ENCODE results near the gene BPI. TPM values are rescaled to one million over a fixed set of nuclear protein-coding genes. Genes with fewer than 3 reads are reported as not detected.

BPI gene
- total RNA-seq, 2 experiments from 2014 or later: 0.14 TPM; not detected in 1

GRCh38 chr20:38331245-38331644 lies 27.3 kb downstream of the BPI start:
- H3K27me3 ChIP-seq (ENCODE audit: control insufficient read depth in 1 of 2, insufficient read depth in 2 of 2, low read length in 2 of 2): peaks cover 7 to 11% of the 10 kb centered on the region in 2 experiments
- no peak for TF ChIP-seq CTCF (IDR thresholded peaks at IDR 0.05)
- no peaks in the 10 kb centered on the region for H3K9me3 Mint-ChIP-seq
- intact Hi-C loops (cut with DNase I, micrococcal nuclease): no loop called here
- ATAC-seq (ENCODE audit: poor library complexity) (no peak), DNase-seq (no peak)
- CTCF ChIA-PET: no interaction called here
- H3K36me3 Mint-ChIP-seq (ENCODE audit: low read depth): no peaks in the 10 kb centered on the region
- peaks cover 0 to 5% of the 10 kb centered on the region in 2 experiments for H3K9me3 ChIP-seq (ENCODE audit: control insufficient read depth in 1 of 2, insufficient read depth in 1 of 2, low read length in 2 of 2)
- POLR2A ChIA-PET: no interaction called here
- no peak overlapping the region for H3K27ac ChIP-seq (ENCODE audit: low read depth in 1 of 2, low read length in 2 of 2)
- no peaks in the 10 kb centered on the region for H3K4me1 Mint-ChIP-seq (ENCODE audit: low read depth)
- H3K4me1 ChIP-seq (ENCODE audit: insufficient read depth, low read length): no peaks in the 10 kb centered on the region
- no peak overlapping the region for H3K4me3 Mint-ChIP-seq
- no peak overlapping the region for H3K27ac Mint-ChIP-seq
- no peaks in the 10 kb centered on the region for H3K36me3 ChIP-seq (ENCODE audit: insufficient read depth, low read length)
- H3K4me3 ChIP-seq (ENCODE audit: low read length): no peak overlapping the region
- H3K27me3 Mint-ChIP-seq: peaks cover 34% of the 10 kb centered on the region

- CTCF ChIA-PET: no interaction called here
- POLR2A ChIA-PET: no interaction called here
- H3K27ac ChIP-seq (ENCODE audit: low read depth in 1 of 2, low read length in 2 of 2): no peak overlapping the region
- peaks cover 0 to 7% of the 10 kb centered on the region in 2 experiments for H3K9me3 ChIP-seq (ENCODE audit: control insufficient read depth in 1 of 2, insufficient read depth in 1 of 2, low read length in 2 of 2)
- peaks cover 34% of the 10 kb centered on the region for H3K27me3 Mint-ChIP-seq
- DNase-seq (no peak), ATAC-seq (ENCODE audit: poor library complexity) (no peak)
- H3K4me3 ChIP-seq (ENCODE audit: low read length): no peak overlapping the region
- H3K4me1 ChIP-seq (ENCODE audit: insufficient read depth, low read length): no peaks in the 10 kb centered on the region
- no peaks in the 10 kb centered on the region for H3K36me3 ChIP-seq (ENCODE audit: insufficient read depth, low read length)
- no peak overlapping the region for H3K4me3 Mint-ChIP-seq
- H3K4me1 Mint-ChIP-seq (ENCODE audit: low read depth): no peaks in the 10 kb centered on the region
- no peaks in the 10 kb centered on the region for H3K9me3 Mint-ChIP-seq
- intact Hi-C loops (cut with DNase I, micrococcal nuclease): no loop called here
- no peaks in the 10 kb centered on the region for H3K36me3 Mint-ChIP-seq (ENCODE audit: low read depth)
- peaks cover 13% of the 10 kb centered on the region in 2 experiments for H3K27me3 ChIP-seq (ENCODE audit: control insufficient read depth in 1 of 2, insufficient read depth in 2 of 2, low read length in 2 of 2)
- no peak for TF ChIP-seq CTCF (IDR thresholded peaks at IDR 0.05)
- H3K27ac Mint-ChIP-seq: no peak overlapping the region
Measured at GRCh38 chr20:38331814-38332213, 27.9 kb downstream of the BPI start.

- H3K27ac Mint-ChIP-seq: no peak overlapping the region
- POLR2A ChIA-PET: no interaction called here
- H3K4me1 Mint-ChIP-seq (ENCODE audit: low read depth): no peaks in the 10 kb centered on the region
- Histone ChIP-seq H3K27me3 (ENCODE audit: control insufficient read depth in 1 of 2, insufficient read depth in 2 of 2, low read length in 2 of 2) (peaks cover 2 to 23% of the 10 kb centered on the region in 2 experiments), H3K4me1 (ENCODE audit: insufficient read depth, low read length) (no peaks in the 10 kb centered on the region), H3K36me3 (ENCODE audit: insufficient read depth, low read length) (no peaks in the 10 kb centered on the region), H3K27ac (ENCODE audit: low read depth in 1 of 2, low read length in 2 of 2) (no peak overlapping the region), H3K4me3 (ENCODE audit: low read length) (no peak overlapping the region), H3K9me3 (ENCODE audit: control insufficient read depth in 1 of 2, insufficient read depth in 1 of 2, low read length in 2 of 2) (peaks cover 7 to 19% of the 10 kb centered on the region in 2 experiments)
- no peaks in the 10 kb centered on the region for H3K9me3 Mint-ChIP-seq
- H3K4me3 Mint-ChIP-seq: no peak overlapping the region
- no peak for TF ChIP-seq CTCF (IDR thresholded peaks at IDR 0.05)
- CTCF ChIA-PET: no interaction called here
- DNase-seq (no peak), ATAC-seq (ENCODE audit: poor library complexity) (no peak)
- intact Hi-C loops (cut with DNase I, micrococcal nuclease): no loop called here
- H3K36me3 Mint-ChIP-seq (ENCODE audit: low read depth): no peaks in the 10 kb centered on the region
- H3K27me3 Mint-ChIP-seq: peaks cover 30% of the 10 kb centered on the region
Measured at GRCh38 chr20:38334016-38334415, 30.1 kb downstream of the BPI start.
